ENCODE measurements around the gene LAMA4. TPM values are rescaled to one million over a fixed set of nuclear protein-coding genes. Genes with fewer than 3 reads are reported as not detected.

LAMA4 gene
- total RNA-seq, 1 experiment from 2014 or later = 2.1 TPM

DNA sequence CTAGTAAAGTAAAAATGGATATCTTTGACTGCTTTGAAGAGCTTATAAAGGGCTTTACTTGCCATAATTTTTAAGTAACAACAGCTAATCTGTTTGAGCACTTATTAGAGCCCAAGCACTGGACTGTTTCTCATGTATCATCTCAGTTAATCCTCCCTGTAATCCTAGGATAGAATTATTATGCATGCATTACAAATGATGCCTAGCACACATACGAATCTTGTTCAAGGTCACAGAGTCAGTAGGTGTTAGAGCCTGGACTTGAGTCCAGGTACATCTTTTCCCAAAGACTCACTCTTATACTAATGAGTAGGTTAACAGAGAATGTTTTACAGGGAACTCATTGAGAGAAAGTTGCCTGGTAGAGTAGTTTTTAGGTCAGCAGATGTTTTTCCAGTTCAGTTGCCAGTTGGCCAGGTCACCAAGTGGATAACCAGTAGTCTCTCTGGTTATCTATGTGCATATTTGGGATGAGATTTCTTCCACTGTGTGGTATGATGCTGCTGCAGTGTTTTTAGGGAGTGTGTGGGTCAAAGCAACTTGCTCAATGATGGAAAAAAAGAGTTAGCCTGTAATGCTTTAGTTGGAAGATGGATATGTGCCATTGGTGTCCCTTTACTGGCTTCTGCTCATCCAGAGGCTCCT lies 32.3 kb upstream of the LAMA4 start:
- no peak overlapping the region for H3K4me3 ChIP-seq (ENCODE audit: insufficient read depth, low read depth, low read length)
- no peaks in the 10 kb centered on the region for H3K36me3 ChIP-seq (replicated peaks; ENCODE audit: control insufficient read depth, insufficient read depth, low read length)
- no peak for DNase-seq
- no peaks in the 10 kb centered on the region for H3K27me3 ChIP-seq (ENCODE audit: control insufficient read depth, insufficient read depth, low read length)

DNA sequence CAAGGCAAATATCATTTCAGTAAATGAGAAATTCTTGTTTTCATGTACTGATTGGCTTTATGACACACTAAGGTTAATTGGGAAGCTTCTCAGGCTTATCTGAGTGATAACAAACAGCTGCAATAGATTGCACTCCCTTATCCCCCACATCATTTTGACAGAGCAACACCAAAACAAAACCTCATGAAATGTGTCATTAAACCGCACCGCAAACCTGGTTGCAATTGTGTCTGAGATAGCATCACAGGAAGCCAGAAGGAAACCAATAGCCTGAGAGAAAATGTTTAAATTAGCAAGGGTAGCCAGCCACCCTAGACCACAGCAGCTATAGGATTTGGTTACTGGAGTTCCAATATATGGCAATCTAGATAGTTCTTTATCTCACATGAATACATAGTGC lies 31.6 kb upstream of the LAMA4 start:
- no peak for DNase-seq
- Histone ChIP-seq H3K27me3 (ENCODE audit: control insufficient read depth, insufficient read depth, low read length) (no peaks in the 10 kb centered on the region), H3K36me3 (replicated peaks; ENCODE audit: control insufficient read depth, insufficient read depth, low read length) (no peaks in the 10 kb centered on the region), H3K4me3 (ENCODE audit: insufficient read depth, low read depth, low read length) (no peak overlapping the region)

DNA sequence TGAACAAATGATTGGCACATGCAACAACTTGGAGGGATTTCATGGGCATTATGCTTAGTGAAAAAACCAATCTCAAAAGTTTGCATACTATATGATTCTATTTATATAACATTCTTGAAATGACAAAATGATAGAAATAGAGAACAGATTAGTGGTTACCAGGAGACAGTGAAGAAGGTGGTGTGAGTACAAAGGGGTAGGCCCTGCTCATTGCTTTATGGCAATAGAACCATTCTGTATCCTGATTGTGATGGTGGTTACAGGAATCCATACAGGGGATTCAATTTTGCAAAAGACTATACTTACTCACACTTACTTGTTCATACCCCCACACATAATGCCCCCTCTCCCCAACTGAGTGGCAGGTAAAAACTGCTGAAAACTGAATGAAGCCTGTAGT lies 30.2 kb upstream of the LAMA4 start:
- DNase-seq = no peak
- Histone ChIP-seq H3K27me3 (ENCODE audit: control insufficient read depth, insufficient read depth, low read length) (no peaks in the 10 kb centered on the region), H3K36me3 (replicated peaks; ENCODE audit: control insufficient read depth, insufficient read depth, low read length) (no peaks in the 10 kb centered on the region)

DNA sequence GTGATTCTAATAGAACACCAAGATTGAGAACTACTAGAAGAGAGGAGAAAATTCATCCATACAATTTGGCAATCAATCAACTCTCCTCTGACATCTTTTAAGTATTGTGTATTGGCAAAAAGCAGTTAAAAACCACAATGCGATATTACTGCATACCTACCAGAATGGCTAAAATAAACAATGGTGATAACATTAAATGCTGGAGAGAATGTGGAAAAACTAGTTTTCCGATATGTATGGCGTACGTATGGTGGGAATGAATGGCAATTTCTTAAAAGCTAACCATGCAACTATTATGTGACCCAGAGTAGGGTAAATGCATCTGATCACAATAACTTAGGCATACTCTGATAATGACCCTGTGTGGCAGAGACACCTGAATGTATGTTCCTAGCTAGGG lies 29.3 kb upstream of the LAMA4 start:
- H3K36me3 ChIP-seq (replicated peaks; ENCODE audit: control insufficient read depth, insufficient read depth, low read length) = no peaks in the 10 kb centered on the region
- no peaks in the 10 kb centered on the region for H3K27me3 ChIP-seq (ENCODE audit: control insufficient read depth, insufficient read depth, low read length)
- no peak overlapping the region for H3K4me3 ChIP-seq (ENCODE audit: insufficient read depth, low read depth, low read length)
- DNase-seq = no peak

More for the DNA sequence above, 30.2 kb upstream of the LAMA4 start:
- no peak overlapping the region for H3K4me3 ChIP-seq (ENCODE audit: insufficient read depth, low read depth, low read length)

DNA sequence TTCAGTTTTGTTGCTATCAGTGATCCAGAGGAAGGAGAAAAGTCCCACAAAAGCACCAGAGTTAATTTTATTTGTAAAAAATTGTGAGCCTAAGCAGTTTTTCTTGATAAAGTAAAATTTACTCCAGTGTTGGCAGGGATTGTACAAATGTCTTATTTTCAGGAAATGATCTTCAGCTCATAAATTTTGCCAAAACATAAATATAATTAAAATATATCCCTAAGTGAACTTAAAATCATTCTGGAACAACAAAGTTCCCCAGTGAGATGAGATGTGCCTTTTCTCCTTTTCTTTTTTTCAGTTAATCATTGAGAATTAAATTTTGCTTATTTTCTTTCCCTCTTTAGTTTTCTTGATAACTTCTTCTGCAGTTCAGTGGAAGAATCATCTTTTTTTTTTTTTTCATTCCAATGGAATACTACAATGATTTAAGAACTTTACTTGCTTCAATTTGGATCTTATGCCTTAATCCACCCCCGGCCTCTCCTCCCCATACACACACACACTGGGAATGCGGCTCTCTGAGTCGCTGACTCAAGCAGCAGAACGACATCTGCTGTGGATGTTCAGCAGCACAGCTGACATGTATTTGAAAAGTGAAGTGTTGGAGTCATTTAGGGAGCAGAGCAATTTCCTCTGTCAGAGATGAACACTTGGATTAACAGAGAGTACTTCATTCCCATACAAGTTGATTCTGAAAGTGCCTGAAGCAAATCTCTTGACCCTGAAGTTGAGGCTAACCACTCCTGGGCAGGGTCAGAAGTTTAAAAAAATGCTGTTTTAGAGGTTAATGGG lies 27.7 kb upstream of the LAMA4 start:
- no peaks in the 10 kb centered on the region for H3K27me3 ChIP-seq (ENCODE audit: control insufficient read depth, insufficient read depth, low read length)
- no peak overlapping the region for H3K4me3 ChIP-seq (ENCODE audit: insufficient read depth, low read depth, low read length)
- no peaks in the 10 kb centered on the region for H3K36me3 ChIP-seq (replicated peaks; ENCODE audit: control insufficient read depth, insufficient read depth, low read length)
- DNase-seq = no peak

DNA sequence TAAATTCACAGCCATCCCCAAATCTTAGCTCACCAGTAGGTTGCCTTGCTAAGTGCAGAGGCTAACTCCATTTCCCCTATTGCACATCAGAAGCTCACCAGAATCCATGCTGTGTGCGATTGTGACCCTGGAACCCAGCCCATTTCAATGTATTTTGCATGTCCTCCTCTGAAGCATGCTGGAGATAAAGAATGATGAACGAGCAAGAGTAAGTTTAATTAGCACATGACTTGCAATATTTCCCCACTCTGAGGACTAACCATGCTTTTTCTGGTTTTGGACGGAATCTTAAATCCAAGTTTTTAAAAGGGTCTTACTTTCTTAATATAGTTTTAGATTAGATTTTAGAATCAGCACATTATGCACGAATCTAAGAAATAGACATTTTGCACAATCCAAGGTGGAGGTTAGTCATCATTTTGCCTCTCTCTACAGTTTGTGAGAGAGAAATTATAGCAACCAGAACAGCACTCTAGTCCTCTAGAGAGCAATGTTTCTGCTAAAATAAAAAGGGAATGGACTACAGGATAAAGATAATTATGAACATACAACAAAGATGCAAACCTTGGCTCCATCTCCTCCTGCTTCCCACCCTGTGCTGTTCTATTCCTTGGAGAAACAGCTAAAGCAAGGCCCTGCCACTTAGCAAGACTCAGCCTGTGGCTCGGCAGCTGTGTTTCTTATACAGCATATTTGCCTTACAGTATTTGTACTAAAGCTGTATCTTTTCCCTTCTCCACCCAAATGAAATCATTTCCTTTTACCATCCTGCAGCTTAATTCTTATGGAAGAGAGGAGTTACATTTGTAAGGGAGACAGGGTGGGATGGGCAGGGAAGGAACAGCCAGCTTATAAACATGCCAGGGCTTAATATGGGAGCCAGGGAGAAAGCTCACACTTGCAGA lies 24.9 kb upstream of the LAMA4 start:
- Histone ChIP-seq H3K4me3 (ENCODE audit: insufficient read depth, low read depth, low read length) (no peak overlapping the region), H3K36me3 (replicated peaks; ENCODE audit: control insufficient read depth, insufficient read depth, low read length) (no peaks in the 10 kb centered on the region), H3K27me3 (ENCODE audit: control insufficient read depth, insufficient read depth, low read length) (no peaks in the 10 kb centered on the region)
- DNase-seq = no peak

DNA sequence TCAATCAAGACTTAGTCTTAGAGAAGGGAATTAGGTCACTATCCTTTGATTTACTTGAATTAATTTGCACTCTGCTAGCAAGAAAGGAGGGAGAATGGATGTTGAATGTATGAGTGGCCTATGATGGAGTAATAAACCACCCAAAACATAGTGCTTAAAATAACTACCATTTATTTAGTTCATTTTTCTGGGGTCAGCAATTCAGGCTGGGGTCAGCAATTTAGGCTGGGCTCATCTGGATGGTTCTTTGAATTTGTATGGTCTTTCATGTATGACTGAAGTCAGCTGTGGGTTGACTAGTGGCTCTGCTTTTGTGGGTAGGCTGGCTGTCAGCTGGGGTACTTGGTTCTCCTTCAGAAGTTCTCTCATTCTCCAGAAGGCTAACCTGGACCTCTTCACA lies 21.0 kb upstream of the LAMA4 start:
- Histone ChIP-seq H3K4me3 (ENCODE audit: insufficient read depth, low read depth, low read length) (no peak overlapping the region), H3K27me3 (ENCODE audit: control insufficient read depth, insufficient read depth, low read length) (no peaks in the 10 kb centered on the region), H3K36me3 (replicated peaks; ENCODE audit: control insufficient read depth, insufficient read depth, low read length) (no peaks in the 10 kb centered on the region)
- DNase-seq = no peak

DNA sequence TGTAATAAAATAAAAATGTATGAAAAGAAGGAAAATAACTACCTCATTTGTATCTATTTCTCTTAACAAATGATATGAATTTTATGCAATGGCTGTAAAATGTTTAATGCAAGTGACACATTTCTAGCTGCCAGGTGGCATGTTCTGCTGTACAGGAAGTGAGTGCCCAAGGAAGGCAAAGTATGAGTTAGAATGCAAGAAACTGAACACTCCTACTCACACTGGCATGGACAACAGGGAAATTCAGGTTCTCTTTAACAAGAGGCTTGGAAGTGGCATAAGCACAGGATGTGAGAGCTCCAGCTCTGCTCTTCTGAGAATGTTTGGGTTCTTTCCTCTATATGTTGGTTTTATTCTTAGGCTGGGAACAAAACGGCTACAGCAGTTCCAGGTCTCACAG lies 20.4 kb upstream of the LAMA4 start:
- Histone ChIP-seq H3K27me3 (ENCODE audit: control insufficient read depth, insufficient read depth, low read length) (no peaks in the 10 kb centered on the region), H3K4me3 (ENCODE audit: insufficient read depth, low read depth, low read length) (no peak overlapping the region), H3K36me3 (replicated peaks; ENCODE audit: control insufficient read depth, insufficient read depth, low read length) (no peaks in the 10 kb centered on the region)
- no peak for DNase-seq

DNA sequence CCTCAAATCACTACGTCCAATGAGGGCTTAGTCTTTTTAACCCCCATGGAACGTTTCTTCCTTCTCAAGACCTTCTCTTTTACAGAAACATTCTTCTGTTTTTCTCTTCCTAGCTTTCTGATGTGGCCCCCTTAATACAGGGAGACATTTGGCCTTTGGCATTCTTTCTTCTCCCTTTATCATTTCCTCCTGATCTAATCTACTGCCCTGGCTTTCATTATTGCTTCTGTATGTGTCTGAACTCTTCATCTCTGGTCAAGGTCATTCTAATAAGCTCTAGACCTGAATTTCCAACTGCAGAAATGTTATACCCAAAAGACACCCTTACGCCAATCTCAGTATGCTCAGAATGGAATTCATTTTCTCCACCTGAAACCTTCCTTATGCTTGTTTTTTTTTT lies 18.4 kb upstream of the LAMA4 start:
- Histone ChIP-seq H3K4me3 (ENCODE audit: insufficient read depth, low read depth, low read length) (no peak overlapping the region), H3K27me3 (ENCODE audit: control insufficient read depth, insufficient read depth, low read length) (no peaks in the 10 kb centered on the region), H3K36me3 (replicated peaks; ENCODE audit: control insufficient read depth, insufficient read depth, low read length) (no peaks in the 10 kb centered on the region)
- no peak for DNase-seq

DNA sequence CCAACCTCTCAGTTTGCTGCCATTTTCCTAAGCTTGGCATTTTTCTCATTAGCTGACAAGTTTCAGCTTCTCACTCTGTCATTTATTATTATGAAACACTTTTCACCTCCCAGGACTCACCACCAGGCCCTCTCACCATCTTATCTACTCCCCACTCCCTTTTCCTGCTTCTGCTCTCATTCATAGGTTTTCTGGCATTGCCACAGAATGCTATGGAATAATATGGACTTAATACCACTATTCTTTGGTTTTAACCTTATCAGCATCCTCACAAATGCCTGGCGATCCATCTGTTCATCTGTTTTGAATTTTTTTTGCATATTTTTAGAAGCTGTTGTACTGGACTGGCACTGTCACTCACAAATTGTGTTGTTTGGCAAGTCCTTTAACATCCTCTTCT lies 16.4 kb upstream of the LAMA4 start:
- Histone ChIP-seq H3K27me3 (ENCODE audit: control insufficient read depth, insufficient read depth, low read length) (no peaks in the 10 kb centered on the region), H3K36me3 (replicated peaks; ENCODE audit: control insufficient read depth, insufficient read depth, low read length) (no peaks in the 10 kb centered on the region), H3K4me3 (ENCODE audit: insufficient read depth, low read depth, low read length) (no peak overlapping the region)
- DNase-seq = no peak

DNA sequence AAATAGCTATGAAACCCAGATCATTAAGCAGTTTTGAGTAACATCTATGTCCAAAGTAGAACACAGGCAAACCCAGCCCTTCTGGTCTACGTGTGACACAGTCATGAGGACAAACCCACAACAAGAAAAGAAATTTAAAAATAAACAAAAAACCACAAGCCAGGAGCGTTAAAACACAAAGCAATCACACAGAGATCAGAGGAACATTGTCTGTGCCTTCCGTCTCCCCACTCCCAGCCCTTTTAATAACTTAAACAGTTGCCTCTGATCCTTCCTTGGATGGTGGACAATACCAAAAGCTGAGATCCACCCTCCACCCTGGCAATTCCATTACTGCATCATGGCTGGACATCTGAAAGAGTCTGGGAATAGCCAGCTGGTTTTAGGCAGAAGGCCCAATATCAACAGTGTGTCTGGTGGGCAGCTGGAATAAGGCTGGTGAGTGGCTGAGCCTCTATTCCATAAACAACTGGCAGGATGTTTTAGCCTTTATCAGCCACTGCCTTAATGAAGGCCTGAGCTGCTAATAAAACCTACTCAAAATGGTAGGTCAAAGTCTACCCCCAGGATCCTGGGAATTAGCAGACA lies 15.7 kb upstream of the LAMA4 start:
- Histone ChIP-seq H3K4me3 (ENCODE audit: insufficient read depth, low read depth, low read length) (no peak overlapping the region), H3K27me3 (ENCODE audit: control insufficient read depth, insufficient read depth, low read length) (no peaks in the 10 kb centered on the region), H3K36me3 (replicated peaks; ENCODE audit: control insufficient read depth, insufficient read depth, low read length) (no peaks in the 10 kb centered on the region)
- no peak for DNase-seq

DNA sequence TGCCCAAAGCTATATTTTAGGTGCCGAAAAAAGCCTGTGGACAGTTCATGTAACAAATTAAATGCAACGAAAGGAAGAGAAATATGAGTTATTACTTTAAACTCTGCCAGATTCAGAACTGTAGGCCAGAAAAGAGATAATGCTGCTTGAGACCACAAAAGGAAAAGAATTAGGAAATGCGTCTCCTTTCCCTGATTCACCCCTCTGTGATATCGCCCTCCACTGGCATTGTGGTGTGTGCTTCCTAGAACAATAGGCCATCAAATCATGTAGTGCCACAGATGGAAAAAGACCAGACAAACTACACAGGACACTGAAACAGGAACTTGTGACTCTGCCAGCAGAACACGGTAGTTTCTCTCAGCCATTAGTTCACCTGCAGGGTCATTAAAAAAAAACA lies 14.7 kb upstream of the LAMA4 start:
- Histone ChIP-seq H3K4me3 (ENCODE audit: insufficient read depth, low read depth, low read length) (no peak overlapping the region), H3K27me3 (ENCODE audit: control insufficient read depth, insufficient read depth, low read length) (no peaks in the 10 kb centered on the region), H3K36me3 (replicated peaks; ENCODE audit: control insufficient read depth, insufficient read depth, low read length) (no peaks in the 10 kb centered on the region)
- DNase-seq = peak; percentile 40

DNA sequence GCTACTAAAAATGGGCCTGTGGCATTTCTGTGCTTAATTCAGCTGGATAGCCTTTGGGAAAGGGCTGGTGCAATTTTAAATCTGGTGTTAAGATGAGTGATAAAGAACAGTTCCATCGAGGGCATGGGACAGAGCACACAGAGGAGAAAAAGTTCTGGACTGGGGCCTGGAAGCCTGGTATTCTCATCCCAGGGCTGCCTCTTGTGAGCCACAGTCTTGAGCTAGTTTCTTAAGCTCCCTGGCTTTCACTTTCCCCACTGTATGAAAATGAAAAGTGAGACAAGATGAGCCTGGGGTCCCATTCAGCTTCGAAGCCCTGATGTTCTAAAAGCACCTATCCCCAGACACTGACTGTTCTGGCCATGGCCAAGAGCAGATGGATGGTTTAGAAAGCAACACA lies 14.3 kb upstream of the LAMA4 start:
- no peak overlapping the region for H3K4me3 ChIP-seq (ENCODE audit: insufficient read depth, low read depth, low read length)
- H3K36me3 ChIP-seq (replicated peaks; ENCODE audit: control insufficient read depth, insufficient read depth, low read length) = no peaks in the 10 kb centered on the region
- DNase-seq = no peak
- H3K27me3 ChIP-seq (ENCODE audit: control insufficient read depth, insufficient read depth, low read length) = no peaks in the 10 kb centered on the region

DNA sequence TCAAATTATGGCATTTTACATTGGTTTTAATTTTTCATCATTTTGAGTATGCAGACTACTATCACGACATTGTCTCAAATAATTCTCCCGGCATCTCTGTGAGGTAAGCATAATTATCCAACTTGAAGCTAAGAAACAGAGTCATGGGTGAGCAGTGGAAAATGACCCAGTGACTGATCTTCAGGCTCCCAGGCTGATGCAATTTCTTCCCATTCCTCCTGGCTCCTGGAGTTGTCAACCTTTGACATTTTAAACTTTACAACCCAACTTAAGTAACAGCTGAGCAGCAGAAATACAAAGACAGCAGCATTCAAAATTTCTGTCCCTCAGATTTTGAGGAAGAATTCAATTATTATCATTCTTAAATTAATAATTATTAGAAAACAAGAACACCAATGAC lies 13.7 kb upstream of the LAMA4 start:
- H3K27me3 ChIP-seq (ENCODE audit: control insufficient read depth, insufficient read depth, low read length) = no peaks in the 10 kb centered on the region
- H3K4me3 ChIP-seq (ENCODE audit: insufficient read depth, low read depth, low read length) = no peak overlapping the region
- H3K36me3 ChIP-seq (replicated peaks; ENCODE audit: control insufficient read depth, insufficient read depth, low read length) = no peaks in the 10 kb centered on the region
- no peak for DNase-seq

Measured in H7 (cell line).